Keratinocyte (primary cell): Measurements from ENCODE around the gene FAM229B. TPM values are rescaled to one million over a fixed set of nuclear protein-coding genes. Genes with fewer than 3 reads are reported as not detected.
"Not testable (repeated sequence)": the region's sequence is repeated elsewhere in the genome, so short reads cannot be mapped to it uniquely, and the experiment has no call there.

ENCODE experiments used
- DNase-seq: peaks from one replicate; pipeline ENCODE4 v3.0.0-alpha.2; 2011; ENCODE audit warnings: low read depth, missing footprints, low spot score
- FAIRE-seq: peaks from 2 replicates; lab custom pipeline; 2011; peaks lifted over from hg19 to GRCh38; lab: Jason Lieb, UNC
- H2AFZ ChIP-seq: 2 replicates; pipeline ENCODE4 v1.6.0; 2012; ENCODE audit warnings: low read length, control low read depth, inconsistent platforms; ENCODE audit not compliant: control insufficient read depth
- H3K27ac ChIP-seq: 2 replicates; pipeline ENCODE4 v1.5.1; 2011; ENCODE audit warnings: low read length; ENCODE audit not compliant: control insufficient read depth, insufficient read depth
- H3K27me3 ChIP-seq: 3 replicates; pipeline ENCODE4 v1.6.0; 2011; ENCODE audit warnings: low read length; ENCODE audit not compliant: control insufficient read depth, insufficient read depth; ENCODE audit errors: extremely low read depth
- H3K36me3 ChIP-seq, 2 experiments: 2 replicates in 1 of 2; 3 replicates in 1 of 2; pipeline ENCODE4 v1.5.1; 2011; ENCODE audit warnings: low read length in 2 of 2, mild to moderate bottlenecking in 1 of 2; ENCODE audit not compliant: control insufficient read depth in 2 of 2, insufficient read depth in 2 of 2; ENCODE audit errors: extremely low read depth in 1 of 2
- H3K4me1 ChIP-seq: 3 replicates; pipeline ENCODE4 v1.5.1; 2011; ENCODE audit warnings: low read length; ENCODE audit not compliant: control insufficient read depth, insufficient read depth; ENCODE audit errors: extremely low read depth
- H3K4me2 ChIP-seq: 3 replicates; pipeline ENCODE4 v1.6.0; 2011; ENCODE audit warnings: low read depth, low read length; ENCODE audit not compliant: control insufficient read depth, insufficient read depth; ENCODE audit errors: extremely low read depth
- H3K4me3 ChIP-seq, 3 experiments: fragments of 200-600 bp in 1 of 3; sonication (generic) in 1 of 3; 2 replicates in 2 of 3; 3 replicates in 1 of 3; pipeline ENCODE4 v1.5.1; 2011 to 2016; ENCODE audit warnings: low read length in 3 of 3, mild to moderate bottlenecking in 3 of 3, control low read depth in 2 of 3, inconsistent platforms in 1 of 3, low read depth in 1 of 3, mixed read lengths in 1 of 3, mixed run types in 1 of 3, moderate library complexity in 1 of 3; ENCODE audit not compliant: control insufficient read depth in 2 of 3, insufficient read depth in 2 of 3; ENCODE audit errors: extremely low read depth in 1 of 3
- H3K79me2 ChIP-seq: 2 replicates; pipeline ENCODE4 v1.6.0; 2012; ENCODE audit warnings: low read length; ENCODE audit not compliant: control insufficient read depth, insufficient read depth
- H3K9ac ChIP-seq: 3 replicates; pipeline ENCODE4 v1.6.0; 2011; ENCODE audit warnings: low read length; ENCODE audit not compliant: control insufficient read depth, insufficient read depth; ENCODE audit errors: extremely low read depth
- H3K9me1 ChIP-seq: 3 replicates; pipeline ENCODE4 v1.6.0; 2011; ENCODE audit warnings: low read length; ENCODE audit not compliant: control insufficient read depth, insufficient read depth; ENCODE audit errors: extremely low read depth
- H3K9me3 ChIP-seq: 2 replicates; pipeline ENCODE4 v1.5.1; 2012; ENCODE audit warnings: low read depth, low read length; ENCODE audit not compliant: control insufficient read depth
- H4K20me1 ChIP-seq: 3 replicates; pipeline ENCODE4 v1.6.0; 2011; ENCODE audit warnings: low read length; ENCODE audit not compliant: control insufficient read depth, insufficient read depth; ENCODE audit errors: extremely low read depth
- CTCF ChIP-seq, 3 experiments: IDR thresholded peaks in 1 of 3; conservative IDR thresholded peaks in 1 of 3; optimal IDR thresholded peaks in 1 of 3; 2 replicates in 2 of 3; 3 replicates in 1 of 3; pipeline versions ENCODE3 to v1.5.1; 2011; ENCODE audit warnings: low read length in 3 of 3, mild to moderate bottlenecking in 3 of 3, moderate library complexity in 2 of 3, control low read depth in 1 of 3, inconsistent platforms in 1 of 3; ENCODE audit not compliant: insufficient read depth in 2 of 3; ENCODE audit errors: extremely low read depth in 1 of 3
- EZH2 ChIP-seq: IDR thresholded peaks from one replicate; pipeline ENCODE4 v1.6.1; 2012; ENCODE audit warnings: inconsistent platforms, mild to moderate bottlenecking, low read length, moderate library complexity
- dilution Hi-C: fragments of 300-500 bp; cut with MboI; formaldehyde crosslinking; loops from one replicate; pipeline ENCODE4 v1.7.0; 2020; ENCODE audit warnings: low sequenced_read_pairs; ENCODE audit not compliant: extremely low pct_ligation_motif_present
- polyA plus RNA-seq, 5 experiments: library from polyadenylated mRNA; depleted of rRNA in 3 of 5; stranded (reverse) in 3 of 5; stranded (forward) in 1 of 5; unstranded in 1 of 5; fragments of >200 nt; gene quantifications; 1 replicate in 1 of 5; 2 replicates in 3 of 5; 3 replicates in 1 of 5; pipeline versions ENCODE4 v1.2.1 to v1.2.3, GENCODE V29; 2011 to 2012; ENCODE audit warnings: missing spikeins in 2 of 5, low read depth in 1 of 5, low replicate concordance in 1 of 5

The FAM229B gene
- polyA plus RNA-seq, 1 donor (not counting 4 experiments of a cell fraction or from before 2014, with no cell fraction given): 15.0 TPM

GRCh38 chr6:112096901-112097300 lies 9.5 kb downstream of the FAM229B start:
- Histone ChIP-seq H3K4me2 (no peak overlapping the region), H3K27me3 (no peaks in the 10 kb centered on the region), H4K20me1 (no peaks in the 10 kb centered on the region), H3K9me3 (no peaks in the 10 kb centered on the region), H3K36me3 (no peaks in the 10 kb centered on the region), H3K27ac (no peak overlapping the region), H3K9me1 (no peaks in the 10 kb centered on the region), H3K4me1 (no peaks in the 10 kb centered on the region), H3K9ac (no peak overlapping the region), H2AFZ (no peak overlapping the region), H3K79me2 (no peaks in the 10 kb centered on the region), H3K4me3 (no peak overlapping the region)
- DNase-seq (no peak), FAIRE-seq (no peak)
- dilution Hi-C loops: no loop called here
- TF ChIP-seq CTCF (optimal IDR thresholded peaks at IDR 0.05 in 1 of 3, IDR thresholded peaks at IDR 0.05 in 1 of 3, conservative IDR thresholded peaks at IDR 0.05 in 1 of 3; ENCODE audit: extremely low read depth in 1 of 3, insufficient read depth in 2 of 3, low read length in 3 of 3): no peak
- TF ChIP-seq EZH2: no peak

GRCh38 chr6:112100561-112100960 lies 13.2 kb downstream of the FAM229B start:
- H3K9me3 ChIP-seq: no peaks in the 10 kb centered on the region
- no peak overlapping the region for H3K9ac ChIP-seq
- H4K20me1 ChIP-seq: no peaks in the 10 kb centered on the region
- H3K27me3 ChIP-seq: no peaks in the 10 kb centered on the region
- dilution Hi-C loops: no loop called here
- DNase-seq (no peak), FAIRE-seq (no peak)
- H2AFZ ChIP-seq: no peak overlapping the region
- H3K79me2 ChIP-seq: no peaks in the 10 kb centered on the region
- no peaks in the 10 kb centered on the region for H3K4me1 ChIP-seq
- TF ChIP-seq EZH2: no peak
- TF ChIP-seq CTCF (optimal IDR thresholded peaks at IDR 0.05 in 1 of 3, IDR thresholded peaks at IDR 0.05 in 1 of 3, conservative IDR thresholded peaks at IDR 0.05 in 1 of 3; ENCODE audit: extremely low read depth in 1 of 3, insufficient read depth in 2 of 3, low read length in 3 of 3): no peak
- no peak overlapping the region for H3K4me2 ChIP-seq
- H3K27ac ChIP-seq: no peak overlapping the region
- H3K9me1 ChIP-seq: no peaks in the 10 kb centered on the region
- H3K4me3 ChIP-seq: no peak overlapping the region
- H3K36me3 ChIP-seq: no peaks in the 10 kb centered on the region

- H3K36me3 ChIP-seq, H3K4me3 ChIP-seq, dilution Hi-C loops, H3K27ac ChIP-seq, FAIRE-seq, H3K9me3 ChIP-seq, H3K4me1 ChIP-seq, H3K9ac ChIP-seq, H3K79me2 ChIP-seq, DNase-seq, H3K9me1 ChIP-seq, H4K20me1 ChIP-seq, H2AFZ ChIP-seq, H3K4me2 ChIP-seq, H3K27me3 ChIP-seq: not testable (repeated sequence)
These were observed 18.6 kb downstream of the FAM229B start for GRCh38 chr6:112106026-112106425.
